Loucy (cell line): ENCODE results near the gene PTPN3.

Experiments used
- H2AFZ ChIP-seq: fragments of 200-600 bp; sonication (generic); 2 replicates; pipeline ENCODE4 v1.6.0; 2016; ENCODE audit warnings: antibody characterized with exemption, mild to moderate bottlenecking, low read length, moderate library complexity
- H3F3A ChIP-seq: fragments of 200-600 bp; 2 replicates; pipeline ENCODE4 v1.6.0; 2016; ENCODE audit warnings: antibody characterized with exemption, low read depth, mild to moderate bottlenecking
- H3K27me3 ChIP-seq: fragments of 200-600 bp; sonication (generic); 2 replicates; pipeline ENCODE4 v1.6.1; 2014; ENCODE audit warnings: low read length, mild to moderate bottlenecking; ENCODE audit not compliant: insufficient read depth, poor library complexity, severe bottlenecking
- H3K36me3 ChIP-seq: fragments of 200-600 bp; sonication (generic); 2 replicates; pipeline ENCODE4 v1.6.1; 2016; ENCODE audit warnings: low read length; ENCODE audit not compliant: insufficient read depth
- H3K4me1 ChIP-seq: fragments of 200-600 bp; sonication (generic); 2 replicates; pipeline ENCODE4 v1.5.1; 2014; ENCODE audit warnings: low read length, mild to moderate bottlenecking; ENCODE audit not compliant: insufficient read depth, poor library complexity, severe bottlenecking
- H3K4me2 ChIP-seq: fragments of 200-600 bp; sonication (generic); 2 replicates; pipeline ENCODE4 v1.6.0; 2014; ENCODE audit warnings: antibody characterized with exemption, low read length, low read depth, mild to moderate bottlenecking; ENCODE audit not compliant: poor library complexity, severe bottlenecking
- H3K4me3 ChIP-seq: fragments of 200-600 bp; sonication (generic); 2 replicates; pipeline ENCODE4 v1.5.1; 2014; ENCODE audit warnings: low read length, mild to moderate bottlenecking, mixed read lengths; ENCODE audit not compliant: poor library complexity, severe bottlenecking
- H3K79me2 ChIP-seq: fragments of 200-600 bp; sonication (generic); 2 replicates; pipeline ENCODE4 v1.6.1; 2014; ENCODE audit warnings: low read length; ENCODE audit not compliant: insufficient read depth
- H3K9ac ChIP-seq: fragments of 200-600 bp; sonication (generic); 2 replicates; pipeline ENCODE4 v1.6.0; 2014; ENCODE audit warnings: mild to moderate bottlenecking, low read depth, low read length, moderate library complexity; ENCODE audit not compliant: poor library complexity, severe bottlenecking
- H3K9me2 ChIP-seq: fragments of 200-600 bp; sonication (generic); replicated peaks from 2 replicates; pipeline ENCODE4 v1.6.1; 2016; ENCODE audit warnings: low read depth, low read length, mixed read lengths
- H3K9me3 ChIP-seq: fragments of 200-600 bp; sonication (generic); 2 replicates; pipeline ENCODE4 v1.6.1; 2014; ENCODE audit warnings: mild to moderate bottlenecking, antibody characterized with exemption, low read length, low read depth; ENCODE audit not compliant: insufficient read depth
- H4K20me1 ChIP-seq: fragments of 200-600 bp; sonication (generic); 2 replicates; pipeline ENCODE4 v1.6.0; 2014; ENCODE audit warnings: antibody characterized with exemption, low read length, mild to moderate bottlenecking; ENCODE audit not compliant: insufficient read depth, poor library complexity, severe bottlenecking
- EZH2phosphoT487 ChIP-seq: fragments of 200-600 bp; IDR thresholded peaks from 2 replicates; pipeline ENCODE4 v1.6.1; 2018; ENCODE audit warnings: antibody characterized with exemption, mild to moderate bottlenecking, moderate library complexity, borderline replicate concordance
- TF ChIP-seq, protein P1 (sequence below): fragments of 200-600 bp; sonication (generic); conservative IDR thresholded peaks from 2 replicates; pipeline ENCODE4 v1.5.1; 2014; ENCODE audit warnings: mild to moderate bottlenecking, antibody characterized with exemption, low read length

PTPN3 gene

DNA sequence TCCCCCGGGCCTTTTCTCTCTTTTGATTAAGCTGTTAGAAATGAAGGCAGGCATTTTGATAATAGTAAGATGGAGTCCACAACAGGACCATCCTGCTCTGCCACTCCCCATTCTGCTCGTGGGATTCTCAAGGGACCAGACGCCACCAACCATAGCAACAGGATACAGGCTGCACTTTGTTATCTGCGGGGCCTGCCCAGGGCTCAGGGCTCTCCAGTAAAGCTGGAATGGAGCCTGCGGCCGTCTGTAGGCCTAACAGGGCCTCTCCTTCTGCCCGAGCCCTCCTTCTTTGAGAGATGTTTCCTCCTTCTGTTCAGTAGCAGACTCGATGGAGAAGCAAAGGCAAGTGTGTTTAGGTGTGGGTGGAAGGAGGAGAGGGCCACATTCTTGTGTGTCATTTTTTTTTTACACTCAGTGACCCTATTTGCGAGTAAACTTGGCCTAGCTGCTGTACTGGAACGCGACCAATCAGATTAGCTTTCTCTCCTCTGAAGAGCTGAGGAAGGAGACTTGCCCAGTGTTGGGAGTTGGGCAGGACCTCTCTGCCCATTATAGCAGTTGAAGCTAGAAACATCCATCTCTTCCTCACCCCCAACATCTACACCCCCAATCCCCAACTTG lies 168.4 kb downstream of the PTPN3 start:
- Histone ChIP-seq H3F3A (no peaks in the 10 kb centered on the region), H3K9me2 (no peaks in the 10 kb centered on the region), H3K27me3 (no peaks in the 10 kb centered on the region), H3K9me3 (no peaks in the 10 kb centered on the region), H4K20me1 (no peaks in the 10 kb centered on the region), H3K4me1 (no peaks in the 10 kb centered on the region), H3K79me2 (no peaks in the 10 kb centered on the region), H3K4me2 (no peak overlapping the region), H3K4me3 (no peak overlapping the region), H3K9ac (no peak overlapping the region), H2AFZ (no peak overlapping the region), H3K36me3 (no peaks in the 10 kb centered on the region)
- TF ChIP-seq EZH2phosphoT487, result no peak
- TF ChIP-seq, protein P1, sequence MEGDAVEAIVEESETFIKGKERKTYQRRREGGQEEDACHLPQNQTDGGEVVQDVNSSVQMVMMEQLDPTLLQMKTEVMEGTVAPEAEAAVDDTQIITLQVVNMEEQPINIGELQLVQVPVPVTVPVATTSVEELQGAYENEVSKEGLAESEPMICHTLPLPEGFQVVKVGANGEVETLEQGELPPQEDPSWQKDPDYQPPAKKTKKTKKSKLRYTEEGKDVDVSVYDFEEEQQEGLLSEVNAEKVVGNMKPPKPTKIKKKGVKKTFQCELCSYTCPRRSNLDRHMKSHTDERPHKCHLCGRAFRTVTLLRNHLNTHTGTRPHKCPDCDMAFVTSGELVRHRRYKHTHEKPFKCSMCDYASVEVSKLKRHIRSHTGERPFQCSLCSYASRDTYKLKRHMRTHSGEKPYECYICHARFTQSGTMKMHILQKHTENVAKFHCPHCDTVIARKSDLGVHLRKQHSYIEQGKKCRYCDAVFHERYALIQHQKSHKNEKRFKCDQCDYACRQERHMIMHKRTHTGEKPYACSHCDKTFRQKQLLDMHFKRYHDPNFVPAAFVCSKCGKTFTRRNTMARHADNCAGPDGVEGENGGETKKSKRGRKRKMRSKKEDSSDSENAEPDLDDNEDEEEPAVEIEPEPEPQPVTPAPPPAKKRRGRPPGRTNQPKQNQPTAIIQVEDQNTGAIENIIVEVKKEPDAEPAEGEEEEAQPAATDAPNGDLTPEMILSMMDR, result no peak

DNA sequence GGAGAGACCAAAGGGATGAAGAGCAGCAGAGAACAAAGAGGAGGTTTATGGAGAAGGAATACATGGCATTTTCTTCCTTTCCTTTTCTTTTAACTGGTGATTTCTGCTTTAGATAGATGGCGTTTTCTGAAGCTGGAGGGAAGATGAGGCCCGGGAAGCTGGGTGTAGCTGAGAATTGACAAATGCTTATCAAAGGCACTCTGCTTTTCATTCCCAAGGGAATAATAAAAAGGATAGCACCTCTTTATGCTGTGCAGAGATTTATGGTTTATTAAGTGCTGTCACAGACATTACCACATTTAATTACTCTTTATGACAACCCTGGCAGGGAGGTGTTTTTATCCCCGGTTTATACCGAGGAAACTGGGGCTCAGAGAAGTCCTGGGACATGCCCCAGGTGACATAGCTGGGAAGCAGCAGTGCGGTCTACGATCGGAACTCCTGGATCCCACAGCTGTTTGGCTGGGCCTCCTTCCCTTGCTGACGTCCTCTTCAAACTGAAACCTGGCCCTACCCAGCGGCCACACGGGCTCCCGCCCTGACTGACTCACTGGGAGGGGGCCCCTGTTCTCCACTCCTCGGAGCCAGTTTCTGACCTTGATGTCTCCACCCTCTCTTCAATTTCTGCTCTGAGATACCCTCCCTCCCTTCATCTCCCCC lies 169.0 kb downstream of the PTPN3 start:
- no peak overlapping the region for H3K4me2 ChIP-seq
- H3K9ac ChIP-seq, result no peak overlapping the region
- H3K4me1 ChIP-seq, result no peaks in the 10 kb centered on the region

More for the DNA sequence above, 169.0 kb downstream of the PTPN3 start:
- H3K4me3 ChIP-seq, result no peak overlapping the region
- H3K36me3 ChIP-seq, result no peaks in the 10 kb centered on the region
- H3K9me3 ChIP-seq, result no peaks in the 10 kb centered on the region
- H3K79me2 ChIP-seq, result no peaks in the 10 kb centered on the region
- H3K27me3 ChIP-seq, result no peaks in the 10 kb centered on the region
- H3F3A ChIP-seq, result no peaks in the 10 kb centered on the region
- H3K9me2 ChIP-seq, result no peaks in the 10 kb centered on the region
- H4K20me1 ChIP-seq, result no peaks in the 10 kb centered on the region
- TF ChIP-seq EZH2phosphoT487, result no peak
- TF ChIP-seq, protein P1, result no peak
- H2AFZ ChIP-seq, result no peak overlapping the region
